Dendritic cell treated with granulocyte-macrophage colony-stimulating factor and Interleukin-4, amounts not matched to agents 40 ng/mL and 50 ng/mL, for 4 days (primary cell): Measurements from ENCODE around the gene RNU6-1.

Source experiments
- H3K27ac Mint-ChIP-seq: one replicate; pipeline ENCODE4 v1.8.0; 2022; ENCODE audit warnings: mild to moderate bottlenecking, mixed read lengths
- H3K27me3 Mint-ChIP-seq: one replicate; pipeline ENCODE4 v1.8.0; 2022; ENCODE audit warnings: mild to moderate bottlenecking, mixed read lengths
- H3K36me3 Mint-ChIP-seq: one replicate; pipeline ENCODE4 v1.8.0; 2022; ENCODE audit warnings: low read depth, mixed read lengths
- H3K4me1 Mint-ChIP-seq: one replicate; pipeline ENCODE4 v1.8.0; 2022; ENCODE audit warnings: low read depth, mixed read lengths
- H3K4me3 Mint-ChIP-seq: one replicate; pipeline ENCODE4 v1.8.0; 2022; ENCODE audit warnings: mild to moderate bottlenecking, moderate library complexity, mixed read lengths
- H3K9me3 Mint-ChIP-seq: one replicate; pipeline ENCODE4 v1.8.0; 2022; ENCODE audit warnings: mixed read lengths
- intact Hi-C: fragments of 100-400 bp; cut with micrococcal nuclease; formaldehyde crosslinking; loops from one replicate; pipeline ENCODE4 v1.15.0; 2022

Gene RNU6-1

DNA sequence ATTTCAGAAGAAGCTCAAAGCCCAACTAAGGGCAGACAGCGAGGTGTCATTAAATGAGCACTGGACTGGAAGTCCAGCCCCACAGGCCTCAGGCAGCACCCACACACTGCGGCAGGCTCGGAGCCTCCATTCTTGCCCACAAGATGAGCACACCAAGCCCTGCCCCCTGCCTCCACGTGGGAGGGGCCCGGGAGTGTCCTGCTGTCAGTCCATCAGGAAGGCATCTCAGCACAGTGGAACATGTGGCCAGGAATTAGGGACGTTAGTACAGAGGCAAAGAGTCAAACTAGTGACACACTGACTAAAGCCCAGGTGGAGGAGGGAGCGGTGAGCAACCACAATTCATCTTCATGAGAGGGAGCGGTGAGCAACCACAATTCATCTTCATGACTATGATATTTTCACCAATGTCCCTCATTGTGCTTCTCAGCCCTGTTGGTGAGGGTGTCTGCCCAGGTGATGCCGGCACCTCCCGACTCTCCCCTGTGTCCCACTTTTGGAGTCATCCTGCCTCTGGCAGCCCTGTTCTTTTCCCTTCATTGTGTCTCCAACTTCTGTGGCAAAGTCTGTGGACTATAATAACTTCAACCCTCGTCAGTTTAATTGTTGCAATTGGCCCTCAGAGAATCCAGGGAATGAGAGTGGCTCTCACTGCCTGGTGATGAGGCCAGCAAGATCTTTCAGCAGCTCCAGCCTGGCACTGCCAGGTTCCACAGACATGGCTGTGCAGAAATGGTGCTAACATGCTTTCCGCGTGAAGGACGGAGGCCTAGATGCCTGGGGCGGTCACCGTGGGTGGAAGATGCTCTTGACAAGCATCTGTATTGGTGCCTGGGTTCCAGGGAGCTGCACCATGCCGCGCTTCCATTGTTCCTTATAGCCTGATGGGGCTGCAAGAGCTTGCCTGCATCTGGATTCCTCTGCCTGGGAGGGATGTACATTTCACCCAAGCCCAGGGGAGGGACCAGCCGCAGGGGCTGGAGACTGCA lies 37.6 kb downstream of the RNU6-1 start:
- intact Hi-C loops = no loop called here
- H3K27me3 Mint-ChIP-seq = no peaks in the 10 kb centered on the region
- no peak overlapping the region for H3K4me3 Mint-ChIP-seq
- H3K9me3 Mint-ChIP-seq = no peaks in the 10 kb centered on the region
- no peak overlapping the region for H3K27ac Mint-ChIP-seq
- peaks cover 34% of the 10 kb centered on the region for H3K36me3 Mint-ChIP-seq
- peaks cover 8% of the 10 kb centered on the region for H3K4me1 Mint-ChIP-seq

DNA sequence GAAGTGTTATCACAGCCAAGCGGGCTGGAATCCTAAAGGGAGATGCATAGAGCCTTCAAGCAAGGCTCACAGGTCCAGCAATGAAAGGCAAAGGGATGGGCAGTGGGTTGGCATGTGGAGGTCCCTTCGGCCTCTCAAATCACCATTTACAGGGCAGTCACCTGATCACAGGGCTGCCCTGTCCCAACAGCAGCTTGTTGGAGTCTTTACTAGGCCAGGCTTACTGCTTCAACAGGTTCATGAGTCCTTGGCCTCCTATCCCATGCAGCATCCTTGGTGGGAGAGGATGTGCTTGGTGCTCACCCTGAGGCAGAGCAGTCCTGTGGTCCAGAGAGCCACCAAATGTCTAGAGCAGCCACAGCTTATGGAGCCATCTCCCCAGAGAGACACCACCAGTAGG lies 38.7 kb downstream of the RNU6-1 start:
- Mint-ChIP-seq H3K9me3 (no peaks in the 10 kb centered on the region), H3K27ac (no peak overlapping the region), H3K36me3 (peaks cover 26% of the 10 kb centered on the region), H3K4me3 (no peak overlapping the region), H3K27me3 (no peaks in the 10 kb centered on the region), H3K4me1 (peaks cover 8% of the 10 kb centered on the region)
- intact Hi-C loops = no loop called here

DNA sequence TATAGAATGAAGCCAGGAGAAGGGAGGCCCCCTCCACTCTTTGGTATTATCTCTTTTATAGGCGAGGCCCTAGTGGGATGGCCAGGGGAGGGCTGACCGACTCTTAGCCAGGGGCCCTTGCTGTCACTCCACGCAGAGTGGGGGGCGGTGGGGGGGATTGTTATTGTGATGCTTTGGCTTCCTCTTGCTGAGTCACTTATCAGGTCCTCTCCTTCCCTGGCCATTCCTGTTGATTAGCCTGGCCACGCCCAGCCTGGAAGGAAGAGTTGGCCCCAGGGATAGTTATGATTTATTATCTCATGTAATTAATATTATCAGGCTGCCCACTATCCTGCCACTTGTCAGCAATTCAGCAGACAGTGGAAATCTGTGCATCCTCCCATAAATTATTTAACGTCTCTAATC lies 40.0 kb downstream of the RNU6-1 start:
- Mint-ChIP-seq H3K4me3 (no peak overlapping the region), H3K4me1 (peaks cover 8% of the 10 kb centered on the region), H3K36me3 (peaks cover 33% of the 10 kb centered on the region), H3K9me3 (peaks cover 6% of the 10 kb centered on the region), H3K27ac (no peak overlapping the region), H3K27me3 (no peaks in the 10 kb centered on the region)
- intact Hi-C loops = no loop called here

DNA sequence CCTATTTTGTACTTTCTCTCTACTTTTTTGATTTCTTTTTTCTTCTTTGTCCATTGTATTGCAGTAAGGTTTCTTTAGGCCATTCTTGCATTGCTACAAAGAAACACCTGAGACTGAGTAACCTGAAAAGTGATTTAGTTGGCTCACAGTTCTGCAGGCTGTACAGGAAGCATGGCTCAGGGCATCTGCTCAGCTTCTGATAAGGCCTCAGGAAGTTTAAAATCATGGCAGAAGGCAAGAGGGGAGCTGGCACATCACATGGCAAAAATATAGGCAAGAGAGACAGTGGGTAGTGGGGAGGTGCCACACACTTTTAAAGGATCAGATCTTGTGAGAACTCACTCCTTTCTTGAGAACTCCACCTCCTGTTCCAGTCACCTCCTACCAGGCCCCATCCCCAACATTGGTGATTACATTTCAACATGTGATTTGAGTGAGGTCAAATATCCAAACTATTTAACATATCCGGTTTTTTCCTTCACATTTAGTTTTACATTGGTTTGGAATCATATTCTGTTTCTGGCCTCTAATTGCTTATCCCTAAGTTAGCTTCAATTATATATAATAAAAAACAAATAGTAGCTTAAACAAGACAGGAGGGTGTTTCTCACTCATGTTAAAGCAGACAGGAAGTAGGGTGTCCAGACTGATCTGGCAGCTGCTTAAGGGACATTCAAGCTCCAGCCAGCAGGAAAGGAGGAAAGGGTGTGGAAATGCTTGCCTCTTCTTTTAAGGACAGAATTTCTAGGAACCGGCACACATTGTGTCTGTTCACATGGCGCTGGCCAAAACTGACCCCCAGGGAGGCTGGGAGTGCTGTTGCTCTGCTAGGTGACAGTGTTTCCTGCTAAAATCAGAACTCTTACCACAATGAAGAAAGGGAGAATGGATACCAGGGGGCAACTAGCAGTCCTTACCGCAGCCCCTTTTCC lies 43.4 kb downstream of the RNU6-1 start:
- H3K27ac Mint-ChIP-seq = no peak overlapping the region
- H3K36me3 Mint-ChIP-seq = peaks cover 28% of the 10 kb centered on the region
- no peaks in the 10 kb centered on the region for H3K4me1 Mint-ChIP-seq
- intact Hi-C loops = no loop called here
- H3K9me3 Mint-ChIP-seq = peaks cover 10% of the 10 kb centered on the region
- no peaks in the 10 kb centered on the region for H3K27me3 Mint-ChIP-seq
- no peak overlapping the region for H3K4me3 Mint-ChIP-seq

DNA sequence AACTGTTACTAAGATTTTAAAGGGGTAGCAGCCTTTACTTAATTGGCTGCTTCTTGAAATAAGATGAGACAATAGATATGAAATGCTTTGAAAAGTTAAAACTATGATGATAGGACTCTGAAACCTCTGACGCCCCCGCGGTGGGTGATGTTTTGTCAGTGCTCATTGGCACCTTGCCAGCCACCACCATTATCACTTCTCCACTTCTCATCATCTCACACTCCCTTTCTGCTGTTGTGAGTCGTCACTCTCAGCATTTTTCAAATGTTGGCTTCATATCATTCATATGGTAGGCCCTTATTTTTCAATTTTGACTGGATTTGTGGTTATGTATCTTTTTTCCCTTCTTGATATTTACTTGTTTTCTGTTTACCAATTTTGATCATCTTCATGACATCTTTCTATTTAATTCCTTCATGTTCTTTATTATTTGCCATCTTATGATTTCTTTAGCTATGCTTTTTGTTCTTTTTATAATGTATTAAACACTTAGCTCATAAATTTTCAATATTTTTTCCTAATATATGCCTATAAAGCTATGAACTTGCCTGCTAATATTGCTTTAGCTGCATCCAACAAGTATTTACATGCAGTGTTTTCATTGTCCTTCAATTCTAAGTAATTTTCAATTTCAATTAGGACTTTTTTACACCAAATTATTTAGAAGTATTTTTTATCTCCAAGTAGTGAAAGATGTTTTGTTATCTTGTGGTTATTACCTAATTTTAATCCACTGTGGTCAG lies 44.8 kb downstream of the RNU6-1 start:
- peaks cover 10% of the 10 kb centered on the region for H3K9me3 Mint-ChIP-seq
- H3K27ac Mint-ChIP-seq = no peak overlapping the region
- H3K4me1 Mint-ChIP-seq = no peaks in the 10 kb centered on the region
- no peaks in the 10 kb centered on the region for H3K27me3 Mint-ChIP-seq
- no peak overlapping the region for H3K4me3 Mint-ChIP-seq
- intact Hi-C loops = no loop called here
- peaks cover 39% of the 10 kb centered on the region for H3K36me3 Mint-ChIP-seq

DNA sequence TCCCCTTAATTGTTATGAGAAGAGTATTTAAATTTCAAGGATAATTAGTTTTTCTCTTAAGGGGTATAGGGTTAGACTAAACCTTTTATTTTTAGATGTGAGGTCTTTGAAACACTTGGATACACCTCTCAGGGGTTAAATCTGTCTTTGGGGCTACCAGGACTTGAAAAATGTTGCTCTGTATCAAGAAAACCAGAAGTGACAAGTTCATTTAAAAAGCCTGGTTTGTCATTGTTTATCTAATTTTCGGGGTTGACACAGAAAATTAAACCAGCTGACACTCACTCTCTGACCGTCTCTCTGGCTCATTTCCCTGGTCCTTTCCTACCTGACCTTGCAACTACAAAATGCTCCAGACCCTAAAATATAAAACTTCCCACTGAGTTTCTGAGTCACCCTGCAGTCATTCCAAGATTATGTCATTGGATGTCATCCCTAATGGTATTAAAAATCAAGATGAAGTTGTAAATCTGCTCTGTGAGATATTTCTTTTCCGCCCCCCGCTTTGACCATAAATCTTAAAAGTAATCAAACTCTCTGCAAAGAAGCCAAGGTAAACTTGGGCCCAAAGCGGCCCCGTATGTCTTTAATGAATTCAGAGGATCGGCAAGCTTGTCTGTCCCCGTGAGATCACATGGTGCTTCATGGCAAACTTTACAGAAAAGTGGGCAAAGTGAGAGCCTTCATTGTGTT lies 47.4 kb downstream of the RNU6-1 start:
- intact Hi-C loops = no loop called here
- H3K9me3 Mint-ChIP-seq = peaks cover 10% of the 10 kb centered on the region
- H3K27me3 Mint-ChIP-seq = no peaks in the 10 kb centered on the region
- no peaks in the 10 kb centered on the region for H3K4me1 Mint-ChIP-seq
- H3K36me3 Mint-ChIP-seq = peaks cover 28% of the 10 kb centered on the region
- H3K4me3 Mint-ChIP-seq = no peak overlapping the region
- H3K27ac Mint-ChIP-seq = no peak overlapping the region

DNA sequence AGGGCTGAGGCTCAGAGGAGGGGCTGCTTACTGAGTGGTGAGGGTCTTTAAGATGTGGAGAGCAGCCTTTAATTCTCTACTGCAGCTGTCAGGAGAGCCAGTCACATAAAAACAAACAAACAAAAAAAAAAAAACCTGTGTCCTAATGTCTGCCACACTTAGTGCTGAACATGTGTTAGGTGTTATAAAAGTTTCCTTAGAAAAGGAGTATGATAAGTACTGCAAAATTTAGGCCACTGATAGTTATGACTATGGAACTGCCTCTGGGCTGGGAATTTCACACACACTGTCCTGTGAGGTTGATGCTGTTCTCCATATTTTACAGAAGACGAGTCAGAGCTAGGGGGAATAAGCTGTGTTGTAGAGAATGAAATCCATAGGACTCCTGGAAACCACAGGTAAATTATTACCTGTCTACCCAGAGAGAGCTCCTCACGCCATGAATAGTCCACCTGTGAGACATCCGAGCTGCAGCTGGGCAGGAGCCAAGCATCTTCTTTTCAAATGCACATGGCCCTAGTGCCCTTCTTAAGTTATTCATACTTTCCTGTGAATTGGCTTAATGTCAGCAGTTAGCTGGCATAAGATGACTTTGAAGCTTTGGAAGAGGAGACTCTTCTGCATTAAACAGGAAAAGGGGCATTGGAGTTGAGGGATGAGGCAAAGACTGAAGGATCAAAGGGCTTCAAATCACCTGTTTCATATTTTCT lies 49.1 kb downstream of the RNU6-1 start:
- Mint-ChIP-seq H3K9me3 (peaks cover 10% of the 10 kb centered on the region), H3K4me3 (no peak overlapping the region), H3K4me1 (peaks cover 4% of the 10 kb centered on the region), H3K27ac (no peak overlapping the region), H3K27me3 (no peaks in the 10 kb centered on the region), H3K36me3 (peaks cover 22% of the 10 kb centered on the region)
- intact Hi-C loops = no loop called here
